Stimulated activated CD4-positive, alpha-beta T cell treated with anti-CD3 and anti-CD28 coated beads, Interleukin-1b, Interleukin-23, amount 100 ng/mL, for 4 hours (primary cell): ENCODE measurements around the gene NUDT16.

ENCODE experiments used
- DNase-seq, 2 donors: peaks; one replicate each; pipeline ENCODE4 v3.0.0-alpha.2; 2020; ENCODE audit warnings: low read depth in 2 of 2

The NUDT16 gene

DNA sequence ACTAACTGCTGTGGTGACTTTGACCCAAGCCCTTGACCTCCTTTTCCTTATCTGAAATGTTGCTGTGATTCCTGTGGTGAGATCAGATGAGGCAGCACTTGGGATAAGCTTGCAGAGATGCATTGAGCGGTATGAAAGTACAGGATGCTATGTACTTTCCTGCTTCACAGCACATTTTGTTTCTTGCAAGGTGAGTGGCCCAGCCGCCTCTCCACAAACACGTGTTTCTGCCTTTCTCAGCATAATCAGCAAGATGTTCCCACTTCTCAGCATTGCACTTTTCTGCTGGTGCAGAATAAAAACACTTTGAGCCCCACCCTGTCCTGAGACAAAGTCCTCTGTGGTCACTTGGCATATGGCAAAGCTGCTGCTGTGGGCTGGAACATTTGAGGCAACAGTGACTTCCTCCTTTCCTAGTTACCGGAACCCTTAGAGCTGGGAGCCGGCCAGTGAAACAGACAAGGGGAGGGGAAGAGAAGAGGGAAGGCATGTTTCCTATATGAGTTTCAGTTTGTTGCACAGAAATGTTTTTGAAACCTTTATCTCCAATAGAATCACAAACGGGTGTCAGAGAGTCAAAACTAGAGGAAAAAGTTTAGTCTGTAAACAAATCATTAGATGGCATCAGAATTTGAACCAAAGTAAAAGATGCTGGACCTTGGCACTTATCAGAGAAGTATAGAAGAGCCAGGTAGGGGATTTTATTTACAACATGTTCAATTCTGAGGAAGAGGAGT, 5.0 kb downstream of the NUDT16 start:
- no peak for DNase-seq

DNA sequence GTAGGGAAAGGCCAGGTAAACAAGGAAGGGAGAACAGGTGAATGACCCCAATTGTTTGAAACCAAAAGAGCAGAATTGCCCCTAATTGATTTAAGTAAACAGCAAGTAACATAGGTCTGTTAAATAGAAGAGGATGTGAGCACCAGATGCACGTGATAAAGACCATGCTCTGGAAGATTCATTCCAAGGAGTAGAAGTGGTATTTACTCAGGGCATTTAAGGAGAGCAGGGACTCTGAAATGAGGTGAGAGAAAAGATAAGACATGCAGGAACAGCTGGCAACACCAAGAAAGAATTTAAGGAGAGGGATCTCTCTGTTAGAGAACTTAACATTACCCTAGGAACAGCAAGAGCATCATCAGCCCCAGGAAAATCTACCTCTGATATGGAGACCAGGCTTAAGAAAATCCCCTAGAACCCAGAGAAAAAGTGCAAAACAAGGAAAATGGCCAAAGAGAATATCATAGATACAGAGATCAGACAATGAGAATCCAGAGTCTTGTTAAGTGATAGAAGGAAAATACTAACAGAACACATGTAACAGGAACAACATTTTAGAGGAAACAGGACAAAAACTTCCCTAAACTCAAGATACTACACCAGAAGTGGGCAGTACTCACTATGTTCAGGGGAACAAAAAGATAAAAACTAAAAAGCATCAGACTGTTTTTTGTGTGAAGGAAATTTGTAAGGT, 6.4 kb downstream of the NUDT16 start:
- no peak for DNase-seq

DNA sequence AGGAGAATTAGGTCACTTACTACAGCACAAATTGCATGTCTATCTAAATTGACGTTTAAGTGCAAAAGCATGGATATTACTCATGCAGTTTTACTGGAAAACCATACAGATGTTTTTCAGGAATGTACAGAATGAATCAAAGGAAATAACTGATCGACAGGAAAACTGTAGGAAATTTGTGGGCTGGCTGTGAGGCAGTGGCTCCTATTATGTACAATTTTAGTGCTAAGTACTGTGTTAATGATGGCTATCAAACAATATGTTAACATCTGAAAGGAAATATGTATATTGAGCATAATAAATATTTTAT, 6.9 kb downstream of the NUDT16 start:
- DNase-seq, result no peak

DNA sequence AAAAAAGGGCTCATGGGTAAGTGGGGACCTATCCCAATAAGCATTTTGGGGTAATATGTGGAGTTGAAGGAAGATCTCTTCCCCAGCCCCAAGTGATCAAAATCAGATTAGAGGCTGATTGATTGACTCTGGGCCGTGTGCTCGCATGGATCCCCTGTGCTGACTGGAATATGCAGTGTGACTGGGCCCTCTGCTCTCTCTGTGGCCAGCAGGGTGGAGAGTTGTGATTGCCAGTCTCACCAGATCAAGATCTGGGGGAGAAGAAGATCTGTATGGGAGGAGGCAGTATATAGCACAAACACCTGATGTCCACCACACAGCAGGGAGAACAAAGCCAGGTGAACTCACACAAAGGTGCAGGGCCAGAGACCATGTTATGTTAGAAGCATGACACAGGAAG, 8.8 kb downstream of the NUDT16 start:
- no peak for DNase-seq

DNA sequence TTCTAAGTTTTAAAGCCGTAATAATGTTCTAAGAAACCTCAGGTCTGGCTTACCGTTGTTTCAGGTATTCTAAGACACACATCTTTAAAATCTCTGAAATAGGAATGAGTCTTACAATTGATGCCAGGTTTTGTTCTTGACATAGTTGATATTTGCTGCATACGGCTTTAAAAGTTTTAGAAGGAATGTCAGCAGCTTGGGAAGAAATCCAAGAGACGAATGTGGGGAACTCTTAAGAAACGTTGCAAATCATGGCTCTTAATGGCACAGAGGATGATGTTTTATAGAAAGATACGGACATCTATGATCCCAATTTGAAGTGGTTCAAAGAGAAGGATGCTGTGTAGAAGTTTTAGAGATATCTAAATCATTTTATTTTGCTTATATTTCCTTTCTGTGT, 11.5 kb downstream of the NUDT16 start:
- no peak for DNase-seq

DNA sequence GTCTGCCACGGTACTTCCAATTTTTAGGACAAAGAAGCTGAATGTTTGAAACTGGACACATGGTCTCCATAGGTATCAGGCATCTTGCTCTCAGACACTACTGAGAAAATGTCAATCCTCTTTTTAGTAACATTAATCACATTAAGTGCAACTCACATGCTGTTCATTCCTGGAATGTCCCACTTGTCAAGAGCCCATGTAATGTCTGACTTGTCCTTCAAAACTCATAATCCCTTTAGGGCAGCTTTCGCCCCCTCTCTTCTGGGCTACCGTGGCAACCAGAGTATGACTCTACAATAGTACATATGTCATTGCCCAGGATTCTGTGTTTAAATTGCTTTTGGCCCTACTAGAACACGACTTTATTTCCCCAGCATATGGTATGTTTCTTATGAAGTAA, 12.3 kb downstream of the NUDT16 start:
- DNase-seq, result no peak

DNA sequence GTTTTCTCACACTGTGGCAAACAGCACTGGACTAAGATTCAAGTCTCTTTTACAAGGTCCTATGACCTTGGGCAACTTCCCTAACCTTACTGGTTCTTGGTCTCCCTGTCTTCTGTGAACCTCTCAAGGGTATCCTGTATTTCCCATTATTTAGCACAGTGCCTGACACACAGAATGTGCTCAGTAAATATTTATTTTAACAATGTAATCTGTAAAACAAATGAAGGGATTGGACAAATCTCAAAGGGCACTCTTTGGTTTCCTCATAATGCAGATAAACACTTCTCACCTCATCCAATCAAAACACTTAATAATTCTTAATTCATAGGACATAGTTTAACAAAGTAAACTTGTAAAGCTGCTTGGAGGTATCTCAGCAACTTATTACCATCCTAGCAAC, 12.8 kb downstream of the NUDT16 start:
- DNase-seq, result no peak

DNA sequence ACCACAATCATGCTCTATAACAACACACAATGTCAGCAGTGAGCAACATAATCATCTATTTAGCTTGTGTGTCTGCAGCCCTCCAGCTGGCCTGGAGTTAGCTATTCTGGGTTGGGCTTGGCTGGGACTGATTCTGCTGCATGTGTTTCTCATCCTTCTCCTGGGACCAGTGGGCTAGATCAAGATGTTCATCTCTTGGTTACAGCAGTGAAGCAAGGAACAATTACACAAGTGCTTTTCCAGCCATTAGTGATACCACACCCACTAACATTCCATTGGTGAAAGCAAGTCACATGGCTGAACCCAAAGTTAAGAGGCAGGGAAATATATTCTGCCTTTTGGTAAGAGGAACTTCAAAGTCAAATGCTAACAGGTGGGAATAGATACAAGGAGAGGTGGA, 14.6 kb downstream of the NUDT16 start:
- DNase-seq, result no peak

DNA sequence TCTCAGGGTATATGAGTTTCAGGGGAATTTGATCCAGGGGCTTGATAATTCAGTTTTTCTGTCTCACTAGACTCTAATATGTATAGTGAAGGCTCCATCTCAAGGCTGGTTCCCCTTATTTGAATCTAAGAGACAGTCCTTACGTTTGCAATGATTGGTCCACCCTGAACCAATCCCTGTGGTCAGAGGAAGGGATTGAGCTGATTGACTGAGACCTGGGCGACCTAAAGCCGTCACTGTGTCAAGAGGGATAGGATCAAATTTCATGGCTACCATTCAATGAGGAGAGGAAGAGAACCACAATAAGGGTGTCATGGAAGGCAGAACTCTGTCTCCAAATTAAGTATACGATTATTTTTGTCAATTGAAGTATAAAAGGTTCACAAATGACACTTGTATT, 16.3 kb downstream of the NUDT16 start:
- no peak for DNase-seq

DNA sequence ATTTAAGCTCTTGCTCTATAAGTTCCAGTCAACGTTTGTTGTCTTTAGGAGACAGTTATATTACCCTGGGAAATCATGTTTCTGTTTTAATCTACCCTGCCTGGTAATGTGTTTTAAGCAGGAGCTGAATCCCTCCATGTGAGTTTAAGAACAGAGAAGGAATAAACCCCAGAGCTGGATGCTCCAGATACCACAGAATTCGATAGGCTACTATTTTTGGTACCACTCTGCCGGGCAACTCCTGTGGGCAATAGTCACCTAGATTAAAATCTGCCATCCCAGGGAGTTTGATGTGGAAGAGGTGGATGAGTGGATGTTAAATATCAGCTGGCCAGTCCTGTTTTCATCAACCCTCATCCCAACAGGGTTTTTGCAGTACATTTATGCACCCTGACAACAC, 20.4 kb downstream of the NUDT16 start:
- DNase-seq, result no peak

DNA sequence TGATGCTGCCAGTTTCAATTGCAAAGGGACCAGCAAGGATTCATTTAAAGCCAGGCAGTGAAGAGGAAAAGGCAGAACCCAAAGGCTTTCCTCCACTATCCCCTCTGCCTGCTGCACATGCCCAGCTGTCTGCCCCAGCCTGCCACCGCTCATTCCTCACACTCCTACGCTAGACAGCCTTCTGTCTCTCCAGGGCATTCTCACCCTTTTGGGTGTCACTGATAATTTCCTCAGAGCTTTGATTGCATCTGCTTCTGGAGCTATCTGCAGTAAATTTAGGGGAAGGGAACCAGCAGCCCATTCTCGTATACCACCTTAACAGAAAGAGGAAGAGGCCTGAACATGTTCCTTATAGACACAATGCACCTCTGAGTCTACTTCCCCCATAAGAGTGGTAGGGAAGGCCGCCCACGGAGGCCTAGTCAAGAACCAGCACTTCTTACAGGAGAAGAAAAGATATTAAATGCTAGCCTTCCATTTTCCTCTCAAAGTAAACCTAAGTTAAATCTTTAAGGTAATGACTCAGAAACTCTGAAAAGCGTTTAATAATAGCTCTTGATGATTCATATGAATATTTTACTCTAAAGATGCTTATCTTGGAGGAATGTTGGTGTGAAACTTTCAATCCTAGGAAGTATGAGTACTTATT, 20.9 kb downstream of the NUDT16 start:
- no peak for DNase-seq

DNA sequence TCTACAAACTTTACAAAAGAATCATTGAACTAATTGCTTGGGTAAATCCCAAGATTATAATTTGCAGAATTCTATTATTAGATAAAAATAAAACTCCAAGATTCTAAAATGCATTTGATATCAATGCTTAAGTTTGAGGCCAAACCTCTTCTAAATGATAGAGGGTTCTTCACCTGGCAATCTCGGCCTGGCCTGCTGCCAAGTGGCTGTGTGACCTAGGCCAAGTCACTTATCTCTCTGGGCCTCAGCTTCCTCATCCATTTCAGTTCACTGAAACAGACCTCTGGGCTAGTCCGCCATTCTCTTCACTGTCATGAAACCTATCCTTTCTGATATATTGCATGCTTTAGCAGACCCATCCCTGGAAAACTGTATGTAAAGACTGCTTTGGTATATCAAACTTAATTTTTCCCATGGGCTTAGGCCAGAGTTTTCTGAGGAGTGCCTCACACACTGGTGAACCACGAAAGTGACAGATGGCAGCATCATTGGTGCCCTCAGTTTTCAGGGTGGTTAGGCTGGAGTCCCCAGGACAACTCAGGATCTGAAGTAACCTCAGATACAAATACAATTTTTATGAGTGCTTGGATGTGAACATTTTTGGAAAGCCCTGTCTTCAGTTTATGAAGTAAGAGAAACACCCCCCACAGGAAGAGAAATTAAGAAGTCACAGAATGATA, 21.8 kb downstream of the NUDT16 start:
- DNase-seq, result no peak

DNA sequence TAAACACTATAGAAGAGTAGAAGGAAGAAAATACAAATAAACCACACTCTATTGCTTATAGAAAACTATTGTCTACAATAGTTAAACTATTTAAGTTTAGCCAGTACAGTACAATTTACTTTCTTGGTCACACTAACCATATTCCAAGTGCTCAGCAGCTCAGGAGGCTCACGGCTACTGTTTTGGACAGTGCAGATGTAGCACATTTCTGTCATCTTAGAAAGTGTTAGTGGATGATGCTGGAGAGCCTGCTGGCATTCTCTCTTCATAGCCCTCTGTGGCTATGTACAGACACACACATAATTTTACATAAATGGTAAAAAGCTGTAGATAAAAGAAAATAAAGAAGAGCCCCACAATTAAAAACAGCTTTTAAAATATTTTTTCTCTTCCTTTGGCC, 23.8 kb downstream of the NUDT16 start:
- no peak for DNase-seq

DNA sequence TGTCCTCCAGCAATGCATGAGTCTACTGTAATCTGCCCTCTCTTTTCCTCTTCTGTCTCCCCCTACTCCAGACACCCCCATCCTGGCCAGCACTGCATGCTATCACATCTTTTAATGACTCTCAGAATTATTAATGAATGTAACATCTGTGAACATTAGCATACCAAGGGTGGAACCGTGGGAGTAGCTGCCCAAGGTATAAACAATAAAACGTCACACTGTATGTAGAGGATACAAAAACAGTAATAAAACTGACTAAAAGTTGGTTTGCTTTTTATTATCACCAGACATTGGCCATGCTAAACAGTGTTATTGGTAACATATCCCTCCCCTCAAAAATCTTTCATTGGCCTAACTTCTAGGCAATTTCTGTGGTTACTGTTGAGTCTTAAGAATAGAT, 24.7 kb downstream of the NUDT16 start:
- no peak for DNase-seq

DNA sequence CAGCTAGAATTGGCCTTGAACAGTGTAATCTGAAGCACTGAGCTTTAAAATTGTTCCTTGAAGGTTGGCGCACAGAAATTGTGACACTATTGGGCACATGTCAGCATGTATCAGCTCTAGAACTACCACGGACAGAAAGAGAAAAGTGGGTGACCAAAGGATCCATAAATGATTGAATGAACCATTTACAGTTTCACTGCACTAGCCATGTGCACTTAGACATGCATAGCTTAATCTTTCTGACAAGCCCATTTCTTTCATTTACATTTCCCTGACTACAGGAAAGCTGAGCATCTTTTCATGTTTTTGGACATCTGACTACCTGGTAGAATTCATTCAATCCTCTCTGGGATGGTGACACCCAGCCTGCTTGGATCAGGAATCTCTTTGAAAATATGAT, 36.2 kb downstream of the NUDT16 start:
- no peak for DNase-seq

DNA sequence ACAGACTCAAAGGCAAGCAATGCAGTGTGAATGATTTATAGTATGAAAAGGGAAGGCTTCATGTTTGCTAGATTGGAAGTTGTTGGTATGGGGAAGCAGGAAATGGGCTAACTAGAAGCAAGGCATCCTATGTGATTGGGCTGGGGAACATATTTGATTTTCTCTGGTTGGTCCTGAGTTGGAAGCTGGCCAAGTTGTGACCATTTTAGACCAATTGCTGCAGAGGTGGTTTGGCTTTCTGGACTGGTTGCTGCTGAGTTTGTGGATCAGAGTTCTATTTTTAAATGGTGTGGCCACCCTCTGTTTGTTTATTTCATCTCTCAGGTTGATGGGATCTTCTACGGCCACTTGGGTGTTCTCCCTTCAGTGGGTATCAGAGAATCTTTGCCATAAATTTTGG, 39.7 kb downstream of the NUDT16 start:
- no peak for DNase-seq

DNA sequence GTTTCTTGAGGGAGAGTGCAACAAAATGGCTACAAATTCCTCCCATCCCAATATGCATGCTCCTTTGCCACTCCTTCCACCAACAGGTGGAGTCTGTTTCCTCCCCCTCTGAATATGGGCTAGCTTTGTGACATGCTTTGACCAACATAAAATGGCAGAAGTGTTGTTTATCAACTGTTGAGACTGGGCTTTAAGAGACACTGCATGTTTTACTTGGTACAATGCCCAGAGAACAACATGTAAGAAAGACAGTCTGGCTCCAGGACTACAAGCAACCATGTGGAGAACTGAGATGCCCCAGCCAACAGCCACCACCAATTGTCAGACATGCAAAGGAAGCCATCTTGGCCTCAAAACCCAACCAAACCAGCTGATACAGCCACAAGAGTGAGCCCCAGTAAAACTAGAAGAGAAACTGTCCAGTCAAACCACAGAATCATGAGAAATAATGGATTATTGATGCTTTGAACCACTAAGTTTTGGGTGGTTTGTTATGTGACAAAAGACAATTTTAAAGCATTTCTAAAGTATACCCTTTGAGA, 40.5 kb downstream of the NUDT16 start:
- no peak for DNase-seq

DNA sequence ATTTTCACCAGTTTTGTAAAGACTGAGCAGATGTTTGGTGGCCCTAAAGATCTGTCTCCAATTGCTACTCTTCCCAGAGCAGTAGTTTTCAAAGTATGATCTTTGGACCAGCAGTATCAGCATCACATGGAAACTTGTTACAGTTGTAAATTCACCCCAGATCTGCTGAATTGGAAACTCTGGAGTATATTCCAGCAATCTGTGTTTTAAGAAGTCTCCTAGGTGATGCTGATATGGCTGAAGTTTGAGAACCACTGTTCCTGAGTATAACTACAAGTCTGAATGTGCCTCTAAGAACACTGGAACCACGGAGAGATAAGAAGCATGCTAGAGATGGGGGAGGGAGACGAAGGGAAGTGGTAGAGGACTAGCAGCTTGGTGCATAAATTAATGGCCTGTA, 45.7 kb downstream of the NUDT16 start:
- no peak for DNase-seq

DNA sequence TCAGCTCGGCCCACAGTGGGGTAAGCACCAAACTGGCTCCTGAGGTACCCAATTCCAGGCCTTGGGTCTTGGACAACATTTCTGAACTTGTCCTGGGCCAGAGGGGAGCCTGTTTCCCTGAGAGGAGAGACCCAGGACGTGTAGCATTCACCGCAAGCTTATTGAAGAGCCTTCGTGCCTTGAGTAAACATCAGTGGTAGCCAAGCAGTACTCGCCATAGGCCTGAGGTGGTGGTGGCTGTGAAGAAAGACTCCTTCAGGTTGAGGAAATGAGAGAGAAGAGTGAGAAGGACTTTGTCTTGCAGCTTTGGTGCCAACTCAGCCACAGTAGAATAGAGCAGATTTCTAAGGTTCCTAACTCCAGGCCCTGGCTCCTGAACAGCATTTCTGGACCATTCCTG, 50.2 kb downstream of the NUDT16 start:
- DNase-seq, result no peak

DNA sequence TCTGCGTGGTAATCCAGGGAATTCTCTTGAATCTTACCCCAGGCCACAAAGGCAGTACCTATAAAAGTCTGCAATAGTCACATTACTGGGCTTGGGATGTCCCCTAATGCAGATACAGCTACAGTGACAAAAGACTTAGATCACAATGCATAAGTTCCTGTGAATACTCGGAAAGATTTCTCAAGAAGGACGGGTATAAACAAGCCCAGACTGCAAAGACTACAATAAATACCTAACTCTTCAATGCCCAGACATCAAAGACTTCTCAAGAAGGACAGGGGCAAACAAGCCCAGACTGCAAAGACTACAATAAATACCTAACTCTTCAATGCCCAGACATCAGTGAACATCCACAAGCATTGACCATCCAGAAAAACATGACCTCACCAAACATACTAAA, 50.9 kb downstream of the NUDT16 start:
- no peak for DNase-seq

DNA sequence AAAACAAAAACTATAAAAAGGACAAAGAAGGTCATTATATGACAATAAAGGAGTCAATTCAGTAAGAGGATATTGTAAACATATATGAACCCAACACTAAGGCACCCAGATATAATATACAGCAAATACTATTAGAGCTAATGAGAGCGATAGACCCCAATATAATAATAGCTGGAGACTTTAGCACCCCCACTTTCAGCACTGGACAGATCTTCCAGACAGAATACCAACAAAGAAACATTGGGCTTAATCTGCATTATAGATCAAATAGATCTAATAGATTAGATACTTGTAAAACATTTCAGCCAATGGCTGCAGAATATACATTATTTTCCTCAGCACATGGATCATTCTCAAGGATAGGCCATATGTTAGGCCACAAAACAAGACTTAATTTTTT, 53.4 kb downstream of the NUDT16 start:
- DNase-seq, result no peak
